ENCODE data around the gene RPS8. TPM values are rescaled to one million over a fixed set of nuclear protein-coding genes. Genes with fewer than 3 reads are reported as not detected.

Gene RPS8
- total and polyA plus RNA-seq, 4 donors, result 1,445 to 3,558 (median 1,692) TPM

DNA sequence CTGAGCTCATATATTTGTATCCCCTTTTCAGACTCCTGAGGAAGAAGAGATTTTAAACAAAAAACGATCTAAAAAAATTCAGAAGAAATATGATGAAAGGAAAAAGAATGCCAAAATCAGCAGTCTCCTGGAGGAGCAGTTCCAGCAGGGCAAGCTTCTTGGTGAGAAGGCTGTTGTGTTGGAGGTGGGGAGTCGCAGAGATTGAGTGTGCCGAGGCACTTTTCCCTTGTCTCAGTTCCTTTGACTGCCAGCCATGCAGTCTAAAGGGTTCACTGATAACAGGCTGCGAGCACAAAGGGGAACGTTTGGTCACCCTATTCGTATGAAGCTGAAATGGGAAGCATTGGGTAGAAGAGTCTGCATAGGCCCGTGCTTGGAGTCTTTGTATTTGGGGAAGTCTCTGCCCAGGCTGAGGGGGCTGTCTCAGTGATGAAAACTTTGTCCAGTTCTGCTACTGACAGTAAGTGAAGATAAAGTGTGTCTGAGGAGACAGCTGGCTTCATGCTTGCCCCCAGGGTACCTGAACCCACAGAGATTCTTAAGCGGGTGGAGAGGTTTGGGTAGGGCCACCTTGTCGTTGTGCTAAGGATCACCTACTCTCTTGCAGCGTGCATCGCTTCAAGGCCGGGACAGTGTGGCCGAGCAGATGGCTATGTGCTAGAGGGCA lies 2.8 kb downstream of the RPS8 start:
- Histone ChIP-seq H3K4me1 (ENCODE audit: control insufficient read depth in 5 of 5, insufficient read depth in 5 of 5, low read length in 5 of 5) (peaks cover 0 to 25% (median 13%) of the 10 kb centered on the region in 5 donors), H3K27me3 (ENCODE audit: control insufficient read depth in 3 of 3, insufficient read depth in 3 of 3, low read length in 2 of 3) (no peaks in the 10 kb centered on the region), H3K9me3 (ENCODE audit: control insufficient read depth in 4 of 4, insufficient read depth in 3 of 4, low read length in 3 of 4) (no peaks in the 10 kb centered on the region), H3K27ac (ENCODE audit: low read depth in 1 of 2, low read length in 1 of 2) (no peak overlapping the region), H3K4me3 (no peak overlapping the region), H3K36me3 (ENCODE audit: control insufficient read depth in 4 of 4, insufficient read depth in 4 of 4, low read length in 4 of 4) (peaks cover 12 to 36% (median 30%) of the 10 kb centered on the region in 4 donors), H3K9ac (ENCODE audit: insufficient read depth in 1 of 2, low read length in 2 of 2) (no peak overlapping the region)
- DNase-seq (no peak), ATAC-seq (ENCODE audit: insufficient read depth, low FRiP score) (no peak)
- WGBS, 2 donors, result 68 to 72% methylated on average over 13 of the region's 13 CpGs
- TF ChIP-seq, protein P1, sequence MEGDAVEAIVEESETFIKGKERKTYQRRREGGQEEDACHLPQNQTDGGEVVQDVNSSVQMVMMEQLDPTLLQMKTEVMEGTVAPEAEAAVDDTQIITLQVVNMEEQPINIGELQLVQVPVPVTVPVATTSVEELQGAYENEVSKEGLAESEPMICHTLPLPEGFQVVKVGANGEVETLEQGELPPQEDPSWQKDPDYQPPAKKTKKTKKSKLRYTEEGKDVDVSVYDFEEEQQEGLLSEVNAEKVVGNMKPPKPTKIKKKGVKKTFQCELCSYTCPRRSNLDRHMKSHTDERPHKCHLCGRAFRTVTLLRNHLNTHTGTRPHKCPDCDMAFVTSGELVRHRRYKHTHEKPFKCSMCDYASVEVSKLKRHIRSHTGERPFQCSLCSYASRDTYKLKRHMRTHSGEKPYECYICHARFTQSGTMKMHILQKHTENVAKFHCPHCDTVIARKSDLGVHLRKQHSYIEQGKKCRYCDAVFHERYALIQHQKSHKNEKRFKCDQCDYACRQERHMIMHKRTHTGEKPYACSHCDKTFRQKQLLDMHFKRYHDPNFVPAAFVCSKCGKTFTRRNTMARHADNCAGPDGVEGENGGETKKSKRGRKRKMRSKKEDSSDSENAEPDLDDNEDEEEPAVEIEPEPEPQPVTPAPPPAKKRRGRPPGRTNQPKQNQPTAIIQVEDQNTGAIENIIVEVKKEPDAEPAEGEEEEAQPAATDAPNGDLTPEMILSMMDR (IDR thresholded peaks at IDR 0.05; ENCODE audit: control extremely low read depth, extremely low read depth), result no peak

GRCh38 chr1:44778705-44779576 lies 3.6 kb downstream of the RPS8 start:
- ATAC-seq (ENCODE audit: insufficient read depth, low FRiP score) (no peak), DNase-seq (no peak)
- Histone ChIP-seq H3K27me3 (ENCODE audit: control insufficient read depth in 3 of 3, insufficient read depth in 3 of 3, low read length in 2 of 3) (no peaks in the 10 kb centered on the region), H3K4me1 (ENCODE audit: control insufficient read depth in 5 of 5, insufficient read depth in 5 of 5, low read length in 5 of 5) (peaks cover 0 to 33% (median 17%) of the 10 kb centered on the region in 5 donors), H3K9me3 (ENCODE audit: control insufficient read depth in 4 of 4, insufficient read depth in 3 of 4, low read length in 3 of 4) (no peaks in the 10 kb centered on the region), H3K36me3 (ENCODE audit: control insufficient read depth in 4 of 4, insufficient read depth in 4 of 4, low read length in 4 of 4) (peaks cover 12 to 36% (median 30%) of the 10 kb centered on the region in 4 donors), H3K9ac (ENCODE audit: insufficient read depth in 1 of 2, low read length in 2 of 2) (no peak overlapping the region), H3K27ac (ENCODE audit: low read depth in 1 of 2, low read length in 1 of 2) (peak overlapping the region in 1 of 2 donors; percentile 16), H3K4me3 (no peak overlapping the region)
- 90 to 93% methylated on average over 6 of the region's 6 CpGs for WGBS, 2 donors
- TF ChIP-seq, protein P1 (IDR thresholded peaks at IDR 0.05; ENCODE audit: control extremely low read depth, extremely low read depth), result no peak

- no peak overlapping the region for H3K27ac ChIP-seq (ENCODE audit: low read depth in 1 of 2, low read length in 1 of 2)
- H3K4me3 ChIP-seq, result no peak overlapping the region
- H3K4me1 ChIP-seq (ENCODE audit: control insufficient read depth in 5 of 5, insufficient read depth in 5 of 5, low read length in 5 of 5), result peaks cover under 1 to 42% (median 15%) of the 10 kb centered on the region in 5 donors
- H3K9me3 ChIP-seq (ENCODE audit: control insufficient read depth in 4 of 4, insufficient read depth in 3 of 4, low read length in 3 of 4), result no peaks in the 10 kb centered on the region
- no peaks in the 10 kb centered on the region for H3K27me3 ChIP-seq (ENCODE audit: control insufficient read depth in 3 of 3, insufficient read depth in 3 of 3, low read length in 2 of 3)
- no peak overlapping the region for H3K9ac ChIP-seq (ENCODE audit: insufficient read depth in 1 of 2, low read length in 2 of 2)
- peaks cover 12 to 36% (median 30%) of the 10 kb centered on the region in 4 donors for H3K36me3 ChIP-seq (ENCODE audit: control insufficient read depth in 4 of 4, insufficient read depth in 4 of 4, low read length in 4 of 4)
- ATAC-seq (ENCODE audit: insufficient read depth, low FRiP score) (no peak), DNase-seq (no peak)
- TF ChIP-seq, protein P1 (IDR thresholded peaks at IDR 0.05; ENCODE audit: control extremely low read depth, extremely low read depth), result no peak
- WGBS, 2 donors, result 96% methylated on average over 14 of the region's 14 CpGs
Measured at GRCh38 chr1:44780583-44781121, 5.3 kb downstream of the RPS8 start.

All from lung (tissue), 12 donors.